GM23248 (cell line): Measurements from ENCODE around the gene CFAP74. TPM values are rescaled to one million over a fixed set of nuclear protein-coding genes. Genes with fewer than 3 reads are reported as not detected.

Experiments
- DNase-seq: peaks from one replicate; pipeline ENCODE4 v3.0.0-alpha.2; 2015
- H2AFZ ChIP-seq: fragments of 200-600 bp; sonication (generic); 2 replicates; pipeline ENCODE4 v1.6.1; 2016; ENCODE audit warnings: antibody characterized with exemption
- H3F3A ChIP-seq: fragments of 200-600 bp; sonication (generic); 2 replicates; pipeline ENCODE4 v1.6.1; 2016; ENCODE audit warnings: mild to moderate bottlenecking, antibody characterized with exemption, mixed run types; ENCODE audit not compliant: insufficient read depth
- H3K27ac ChIP-seq: fragments of 200-600 bp; sonication (generic); 2 replicates; pipeline ENCODE4 v1.5.1; 2016; ENCODE audit warnings: mild to moderate bottlenecking
- H3K27me3 ChIP-seq: fragments of 200-600 bp; sonication (generic); replicated peaks from 2 replicates; pipeline ENCODE4 v1.6.1; 2016; ENCODE audit warnings: mild to moderate bottlenecking; ENCODE audit not compliant: insufficient read depth
- H3K36me3 ChIP-seq: fragments of 200-600 bp; sonication (generic); 2 replicates; pipeline ENCODE4 v1.6.1; 2016; ENCODE audit warnings: low read depth, mild to moderate bottlenecking
- H3K4me1 ChIP-seq: fragments of 200-600 bp; sonication (generic); 2 replicates; pipeline ENCODE4 v1.6.1; 2016; ENCODE audit warnings: mild to moderate bottlenecking; ENCODE audit not compliant: insufficient read depth
- H3K4me2 ChIP-seq: fragments of 200-600 bp; sonication (generic); one replicate; pipeline ENCODE4 v1.6.1; 2016; ENCODE audit warnings: mild to moderate bottlenecking; ENCODE audit not compliant: unreplicated experiment
- H3K4me3 ChIP-seq: fragments of 200-600 bp; sonication (generic); 2 replicates; pipeline ENCODE4 v1.5.1; 2016; ENCODE audit warnings: mild to moderate bottlenecking
- H3K79me2 ChIP-seq: fragments of 200-600 bp; sonication (generic); 2 replicates; pipeline ENCODE4 v1.6.1; 2016; ENCODE audit warnings: mild to moderate bottlenecking; ENCODE audit not compliant: insufficient read depth
- H3K9ac ChIP-seq: fragments of 200-600 bp; sonication (generic); 2 replicates; pipeline ENCODE4 v1.6.1; 2016; ENCODE audit warnings: mild to moderate bottlenecking
- H3K9me2 ChIP-seq: fragments of 200-600 bp; sonication (generic); 2 replicates; pipeline ENCODE4 v1.6.1; 2016; ENCODE audit warnings: mixed run types, mild to moderate bottlenecking, moderate library complexity; ENCODE audit not compliant: insufficient read depth
- H3K9me3 ChIP-seq: fragments of 200-600 bp; sonication (generic); one replicate; pipeline ENCODE4 v1.6.1; 2017; ENCODE audit warnings: low read depth
- H4K20me1 ChIP-seq: fragments of 200-600 bp; sonication (generic); 2 replicates; pipeline ENCODE4 v1.6.0; 2016; ENCODE audit not compliant: insufficient read depth
- EZH2 ChIP-seq: fragments of 200-600 bp; sonication (generic); IDR thresholded peaks from 2 replicates; pipeline ENCODE4 v1.6.1; 2018; ENCODE audit warnings: antibody characterized with exemption, mild to moderate bottlenecking; ENCODE audit not compliant: insufficient read depth, poor library complexity, severe bottlenecking
- EZH2phosphoT487 ChIP-seq: fragments of 200-600 bp; sonication (generic); IDR thresholded peaks from 2 replicates; pipeline ENCODE4 v1.6.1; 2018; ENCODE audit warnings: antibody characterized with exemption, moderate library complexity, mild to moderate bottlenecking, low read depth; ENCODE audit not compliant: insufficient read depth
- WGBS, 2 experiments: methylation state at CpG; one replicate each; pipeline ENCODE4 v1.1.6; 2015 to 2017; ENCODE audit warnings: low lambda C conversion rate in 2 of 2, low coverage in 1 of 2; ENCODE audit errors: missing lambda C conversion rate in 2 of 2; 5-methylcytosine and 5-hydroxymethylcytosine counted together
- in situ Hi-C: fragments of 300-500 bp; cut with MboI; formaldehyde crosslinking; loops from 2 replicates; pipeline ENCODE4 v1.15.0; 2020
- polyA plus RNA-seq: library from polyadenylated mRNA; unstranded; fragments of >200 nt; fragmentation: Nextera tagmentation; extraction: Ambion mirVana; gene quantifications from 2 replicates; pipeline ENCODE4 v1.2.1, GENCODE V29; 2016
- total RNA-seq: library from RNA; depleted of rRNA; stranded (reverse); fragments of >200 nt; shearing (Covaris generic); gene quantifications from 2 replicates; pipeline ENCODE4 v1.2.3, GENCODE V29; 2014

Gene CFAP74
- total and polyA plus RNA-seq, 2 experiments from 2014 or later: not detected

GRCh38 chr1:2001773-2002411 lies 1.7 kb downstream of the CFAP74 start:
- Histone ChIP-seq H3K4me2 (no peak overlapping the region), H3K79me2 (no peaks in the 10 kb centered on the region), H3K36me3 (no peaks in the 10 kb centered on the region), H3F3A (no peaks in the 10 kb centered on the region), H4K20me1 (no peaks in the 10 kb centered on the region), H2AFZ (no peak overlapping the region), H3K4me1 (no peaks in the 10 kb centered on the region), H3K27me3 (peaks cover 26% of the 10 kb centered on the region), H3K9me2 (no peaks in the 10 kb centered on the region), H3K4me3 (no peak overlapping the region), H3K27ac (no peak overlapping the region), H3K9me3 (no peaks in the 10 kb centered on the region), H3K9ac (no peak overlapping the region)
- in situ Hi-C loops: no loop called here
- DNase-seq: no peak
- WGBS, 2 experiments: 60 to 69% methylated on average over 13 of the region's 13 CpGs
- TF ChIP-seq EZH2phosphoT487: no peak
- TF ChIP-seq EZH2: no peak

GRCh38 chr1:2000850-2001249 lies 2.7 kb downstream of the CFAP74 start:
- Histone ChIP-seq H2AFZ (no peak overlapping the region), H3K4me1 (no peaks in the 10 kb centered on the region), H3K9me3 (no peaks in the 10 kb centered on the region), H4K20me1 (no peaks in the 10 kb centered on the region), H3K27ac (no peak overlapping the region), H3K4me3 (no peak overlapping the region), H3F3A (no peaks in the 10 kb centered on the region), H3K36me3 (no peaks in the 10 kb centered on the region), H3K9me2 (no peaks in the 10 kb centered on the region), H3K27me3 (peaks cover 32% of the 10 kb centered on the region), H3K79me2 (no peaks in the 10 kb centered on the region), H3K4me2 (no peak overlapping the region), H3K9ac (no peak overlapping the region)
- DNase-seq: no peak
- no peak for TF ChIP-seq EZH2phosphoT487
- no peak for TF ChIP-seq EZH2
- in situ Hi-C loops: no loop called here
- WGBS, 2 experiments: 74 to 83% methylated on average over 9 of the region's 9 CpGs

GRCh38 chr1:2000432-2000831 lies 3.2 kb downstream of the CFAP74 start:
- in situ Hi-C loops: no loop called here
- Histone ChIP-seq H3K4me2 (no peak overlapping the region), H3K9ac (no peak overlapping the region), H3K9me3 (no peaks in the 10 kb centered on the region), H3K4me1 (no peaks in the 10 kb centered on the region), H3K9me2 (no peaks in the 10 kb centered on the region), H2AFZ (no peak overlapping the region), H3K27me3 (peaks cover 32% of the 10 kb centered on the region), H4K20me1 (no peaks in the 10 kb centered on the region), H3K4me3 (no peak overlapping the region), H3F3A (no peaks in the 10 kb centered on the region), H3K27ac (no peak overlapping the region), H3K36me3 (no peaks in the 10 kb centered on the region), H3K79me2 (no peaks in the 10 kb centered on the region)
- no peak for TF ChIP-seq EZH2
- TF ChIP-seq EZH2phosphoT487: no peak
- 42 to 50% methylated on average over 7 of the region's 7 CpGs for WGBS, 2 experiments
- no peak for DNase-seq

GRCh38 chr1:1997576-1997975 lies 6.0 kb downstream of the CFAP74 start:
- H4K20me1 ChIP-seq: no peaks in the 10 kb centered on the region
- H3K4me1 ChIP-seq: no peaks in the 10 kb centered on the region
- H3K4me2 ChIP-seq: no peak overlapping the region
- in situ Hi-C loops: no loop called here
- no peaks in the 10 kb centered on the region for H3K9me3 ChIP-seq
- TF ChIP-seq EZH2 (no peak), EZH2phosphoT487 (no peak)
- H3K36me3 ChIP-seq: no peaks in the 10 kb centered on the region
- no peak overlapping the region for H3K27ac ChIP-seq
- no peak overlapping the region for H3K4me3 ChIP-seq
- H3K79me2 ChIP-seq: no peaks in the 10 kb centered on the region
- no peak overlapping the region for H3K9ac ChIP-seq
- H3K9me2 ChIP-seq: no peaks in the 10 kb centered on the region
- WGBS, 2 experiments: 56 to 65% methylated on average over 6 of the region's 6 CpGs
- no peak overlapping the region for H2AFZ ChIP-seq
- DNase-seq: no peak
- H3K27me3 ChIP-seq: peaks cover 26% of the 10 kb centered on the region
- no peaks in the 10 kb centered on the region for H3F3A ChIP-seq
